ENCODE measurements around the gene MCAM.

- TF ChIP-seq CTCF (conservative IDR thresholded peaks at IDR 0.05) (no peak), ZFX (IDR thresholded peaks at IDR 0.05) (no peak)
Measured at GRCh38 chr11:119297938-119298337, 19.0 kb downstream of the MCAM start.

Measured in C4-2B (cell line).